ENCODE results near the gene ROBO2.

DNA sequence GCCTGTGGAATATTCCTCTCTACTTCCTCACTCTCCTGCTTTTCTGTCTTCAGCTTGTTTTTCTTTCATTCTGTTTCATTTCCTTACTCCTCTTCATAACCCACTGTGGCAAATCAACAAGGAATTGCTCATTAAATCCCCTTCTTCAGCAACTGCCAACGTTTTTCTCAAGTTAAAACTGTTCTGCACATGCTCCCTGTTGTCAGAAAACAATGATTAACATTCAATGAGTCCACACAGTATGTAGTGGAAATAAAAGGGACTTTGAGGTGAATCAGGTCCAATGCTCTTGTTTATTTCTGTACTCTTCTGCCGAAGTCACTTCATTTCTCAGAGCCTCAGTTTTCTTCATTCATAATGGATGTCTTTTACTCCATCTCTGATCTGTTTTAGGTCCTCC is 11.9 kb upstream of the ROBO2 start:
- TF ChIP-seq, protein P1, sequence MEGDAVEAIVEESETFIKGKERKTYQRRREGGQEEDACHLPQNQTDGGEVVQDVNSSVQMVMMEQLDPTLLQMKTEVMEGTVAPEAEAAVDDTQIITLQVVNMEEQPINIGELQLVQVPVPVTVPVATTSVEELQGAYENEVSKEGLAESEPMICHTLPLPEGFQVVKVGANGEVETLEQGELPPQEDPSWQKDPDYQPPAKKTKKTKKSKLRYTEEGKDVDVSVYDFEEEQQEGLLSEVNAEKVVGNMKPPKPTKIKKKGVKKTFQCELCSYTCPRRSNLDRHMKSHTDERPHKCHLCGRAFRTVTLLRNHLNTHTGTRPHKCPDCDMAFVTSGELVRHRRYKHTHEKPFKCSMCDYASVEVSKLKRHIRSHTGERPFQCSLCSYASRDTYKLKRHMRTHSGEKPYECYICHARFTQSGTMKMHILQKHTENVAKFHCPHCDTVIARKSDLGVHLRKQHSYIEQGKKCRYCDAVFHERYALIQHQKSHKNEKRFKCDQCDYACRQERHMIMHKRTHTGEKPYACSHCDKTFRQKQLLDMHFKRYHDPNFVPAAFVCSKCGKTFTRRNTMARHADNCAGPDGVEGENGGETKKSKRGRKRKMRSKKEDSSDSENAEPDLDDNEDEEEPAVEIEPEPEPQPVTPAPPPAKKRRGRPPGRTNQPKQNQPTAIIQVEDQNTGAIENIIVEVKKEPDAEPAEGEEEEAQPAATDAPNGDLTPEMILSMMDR (IDR thresholded peaks at IDR 0.05), result no peak
- no peak for TF ChIP-seq POLR2A (IDR thresholded peaks at IDR 0.05)

Measured in lower leg skin (tissue), 3 donors.